ENCODE data around the gene UBE2N.

UBE2N gene

DNA sequence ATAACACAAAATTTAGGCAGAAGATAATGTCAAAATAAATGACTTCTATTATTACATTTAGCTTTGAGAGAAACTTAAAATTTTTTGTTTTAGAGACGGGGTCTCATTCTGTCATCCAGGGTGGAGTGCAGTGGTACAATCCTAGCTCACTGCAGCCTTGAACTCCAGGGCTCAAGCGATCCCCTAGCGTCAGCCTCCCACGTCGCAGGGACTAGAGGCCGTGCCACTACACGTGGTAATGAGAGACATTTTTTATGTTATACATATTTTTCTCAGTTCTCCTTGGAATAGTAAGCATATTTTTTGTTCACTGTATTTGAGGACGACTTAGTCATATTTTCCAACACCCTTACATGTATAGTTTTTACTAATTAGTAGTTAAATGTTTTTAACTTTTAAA is 85.5 kb downstream of the UBE2N start:
- peaks cover 8% of the 10 kb centered on the region for H3K4me1 Mint-ChIP-seq (ENCODE audit: low read depth)
- no peak overlapping the region for H3K4me3 Mint-ChIP-seq
- H3K27me3 Mint-ChIP-seq, result peaks cover 2% of the 10 kb centered on the region
- H3K9me3 Mint-ChIP-seq, result no peaks in the 10 kb centered on the region
- no peak overlapping the region for H3K27ac Mint-ChIP-seq
- intact Hi-C loops (cut with micrococcal nuclease), result no loop called here
- H3K36me3 Mint-ChIP-seq (ENCODE audit: low read depth), result no peaks in the 10 kb centered on the region

Measured in dendritic cell treated with granulocyte-macrophage colony-stimulating factor and Interleukin-4, amounts not matched to agents 40 ng/mL and 50 ng/mL, for 4 days (primary cell).